CD4-positive, alpha-beta T cell treated with Interleukin-4 for 4 hours (primary cell): ENCODE measurements around the gene TRIM34.
"Not testable (repeated sequence)": the region's sequence is repeated elsewhere in the genome, so short reads cannot be mapped to it uniquely, and the experiment has no call there.

ENCODE experiments used
- DNase-seq: peaks from one replicate; pipeline ENCODE4 v3.0.0-alpha.2; 2020

TRIM34 gene, protein sequence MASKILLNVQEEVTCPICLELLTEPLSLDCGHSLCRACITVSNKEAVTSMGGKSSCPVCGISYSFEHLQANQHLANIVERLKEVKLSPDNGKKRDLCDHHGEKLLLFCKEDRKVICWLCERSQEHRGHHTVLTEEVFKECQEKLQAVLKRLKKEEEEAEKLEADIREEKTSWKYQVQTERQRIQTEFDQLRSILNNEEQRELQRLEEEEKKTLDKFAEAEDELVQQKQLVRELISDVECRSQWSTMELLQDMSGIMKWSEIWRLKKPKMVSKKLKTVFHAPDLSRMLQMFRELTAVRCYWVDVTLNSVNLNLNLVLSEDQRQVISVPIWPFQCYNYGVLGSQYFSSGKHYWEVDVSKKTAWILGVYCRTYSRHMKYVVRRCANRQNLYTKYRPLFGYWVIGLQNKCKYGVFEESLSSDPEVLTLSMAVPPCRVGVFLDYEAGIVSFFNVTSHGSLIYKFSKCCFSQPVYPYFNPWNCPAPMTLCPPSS

DNA sequence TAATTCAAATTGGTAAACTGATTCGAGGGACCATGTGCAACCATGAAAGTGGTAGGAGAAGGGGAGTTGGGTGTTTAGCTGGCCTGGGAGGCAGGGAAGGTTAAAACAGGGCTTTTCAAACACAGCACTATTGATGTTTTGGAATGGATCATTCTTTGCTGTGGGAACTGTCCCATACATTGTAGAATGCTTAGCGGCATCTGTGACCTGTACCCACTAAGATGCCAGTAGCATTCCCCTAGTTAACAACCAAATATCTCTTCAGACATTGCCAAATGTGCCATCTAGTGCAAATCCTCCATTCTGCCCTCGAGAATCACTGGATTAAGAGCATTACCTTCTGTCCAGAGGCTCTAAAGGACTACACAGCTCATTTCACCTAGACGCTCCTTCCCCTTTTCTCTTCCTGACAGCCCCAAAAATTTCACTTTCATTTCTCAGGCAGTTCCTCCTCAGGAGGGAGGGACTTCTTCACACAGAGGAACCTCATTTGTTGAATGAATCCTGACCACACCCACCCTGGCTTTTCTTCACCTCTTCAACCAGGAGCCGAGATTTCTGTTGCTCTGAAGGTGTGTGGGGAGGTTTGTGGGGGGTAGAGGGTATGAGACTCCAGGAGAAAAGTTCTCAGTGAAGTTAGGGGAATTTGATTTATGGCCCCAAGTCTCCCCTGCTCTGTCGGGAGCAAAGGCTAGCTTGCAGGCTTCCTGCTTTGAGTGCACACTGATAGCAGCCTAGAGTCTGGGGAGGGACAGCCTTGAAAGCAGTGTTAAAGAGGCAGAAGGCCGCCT is at the start of gene TRIM34:
Gene TRIM34, plus strand, starts transcription at position 513 of the 791 bp plus-strand sequence. CDS start 7,331 bp downstream, outside the sequence.
- peak; percentile 81 for DNase-seq

- no peak for DNase-seq
Measured at GRCh38 chr11:5575152-5575551, 49.6 kb upstream of the TRIM34 start.

- DNase-seq = no peak
Measured at GRCh38 chr11:5577101-5577500, 47.7 kb upstream of the TRIM34 start.

GRCh38 chr11:5580577-5580976 is 44.2 kb upstream of the TRIM34 start, which contains the start of gene OR52B6:
Gene OR52B6, plus strand, starts transcription at chr11:5580877. Its CDS starts 0 bp downstream, at chr11:5580877.
- no peak for DNase-seq

DNA sequence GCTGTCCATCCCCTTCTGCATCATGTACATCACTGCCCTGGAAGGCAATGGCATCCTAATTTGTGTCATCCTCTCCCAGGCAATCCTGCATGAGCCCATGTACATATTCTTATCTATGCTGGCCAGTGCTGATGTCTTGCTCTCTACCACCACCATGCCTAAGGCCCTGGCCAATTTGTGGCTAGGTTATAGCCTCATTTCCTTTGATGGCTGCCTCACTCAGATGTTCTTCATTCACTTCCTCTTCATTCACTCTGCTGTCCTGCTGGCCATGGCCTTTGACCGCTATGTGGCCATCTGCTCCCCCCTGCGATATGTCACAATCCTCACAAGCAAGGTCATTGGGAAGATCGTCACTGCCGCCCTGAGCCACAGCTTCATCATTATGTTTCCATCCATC is 43.8 kb upstream of the TRIM34 start:
- DNase-seq = no peak

DNA sequence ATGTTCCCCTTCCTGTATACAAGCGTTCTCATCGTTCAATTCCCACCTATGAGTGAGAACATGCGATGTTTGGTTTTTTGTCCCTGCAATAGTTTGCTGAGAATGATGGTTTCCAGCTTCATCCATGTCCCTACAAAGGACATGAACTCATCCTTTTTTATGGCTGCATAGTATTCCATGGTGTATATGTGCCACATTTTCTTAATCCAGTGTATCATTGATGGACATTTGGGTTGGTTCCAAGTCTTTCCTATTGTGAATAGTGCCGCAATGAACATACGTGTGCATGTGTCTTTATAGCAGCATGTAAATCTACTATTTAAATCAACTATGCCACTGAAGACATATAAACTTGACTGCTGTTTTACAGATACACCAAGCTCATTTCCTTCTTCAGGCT is 40.3 kb upstream of the TRIM34 start:
- DNase-seq = not testable (repeated sequence)

DNA sequence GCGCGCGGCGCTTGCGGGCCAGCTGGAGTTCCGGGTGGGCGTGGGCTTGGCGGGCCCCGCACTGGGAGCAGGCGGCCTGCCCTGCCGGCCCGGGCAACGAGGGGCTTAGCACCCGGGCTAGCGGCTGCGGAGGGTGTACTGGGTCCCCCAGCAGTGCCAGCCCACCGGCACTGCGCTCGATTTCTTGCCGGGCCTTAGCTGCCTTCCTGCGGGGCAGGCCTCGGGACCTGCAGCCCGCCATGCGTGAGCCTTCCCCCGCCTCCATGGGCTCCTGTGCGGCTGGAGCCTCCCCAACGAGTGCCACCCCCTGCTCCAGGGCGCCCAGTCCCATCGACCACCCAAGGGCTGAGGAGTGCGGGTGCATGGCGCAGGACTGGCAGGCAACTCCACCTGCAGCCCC is 34.9 kb upstream of the TRIM34 start:
- not testable (repeated sequence) for DNase-seq

- DNase-seq = no peak
Measured at GRCh38 chr11:5591613-5592012, 33.2 kb upstream of the TRIM34 start.

- DNase-seq = no peak
Measured at GRCh38 chr11:5592615-5593014, 32.2 kb upstream of the TRIM34 start.

GRCh38 chr11:5593146-5593545 is 31.7 kb upstream of the TRIM34 start:
- DNase-seq = no peak

DNA sequence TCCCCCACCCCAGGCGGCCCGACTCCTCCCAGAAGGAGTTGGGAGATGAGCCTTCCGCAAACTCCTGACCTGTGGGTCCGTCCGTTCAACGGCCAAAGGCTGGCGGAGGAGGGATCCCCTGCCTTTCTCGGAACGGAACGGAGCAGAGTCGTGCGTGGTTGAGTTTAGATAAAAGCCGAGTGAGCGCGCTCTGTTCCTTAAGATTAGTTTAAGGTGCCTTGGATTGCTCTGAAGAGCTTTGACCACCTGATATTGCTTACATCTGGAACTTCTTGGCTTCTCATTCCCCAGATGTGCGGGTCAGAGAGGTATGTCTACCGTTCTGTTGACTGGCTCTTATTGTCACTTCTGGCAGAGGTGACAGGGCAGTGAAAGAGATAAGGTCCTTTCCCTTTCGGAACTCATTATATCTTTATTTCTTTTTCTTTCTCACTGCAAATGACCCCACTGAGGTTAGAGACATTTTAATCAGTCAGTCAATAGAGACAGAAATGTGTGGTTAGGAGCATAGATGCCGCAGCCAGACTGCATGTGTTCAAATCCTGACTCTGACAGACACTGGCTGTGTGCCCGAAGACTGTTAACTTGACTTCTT is 28.1 kb upstream of the TRIM34 start, which contains the start of gene TRIM6:
Gene TRIM6, plus strand, starts transcription at position 31 of the 595 bp plus-strand sequence. Its CDS starts 261 bp downstream, at position 292.
- no peak for DNase-seq

- no peak for DNase-seq
Measured at GRCh38 chr11:5597953-5598352, 26.8 kb upstream of the TRIM34 start.

DNA sequence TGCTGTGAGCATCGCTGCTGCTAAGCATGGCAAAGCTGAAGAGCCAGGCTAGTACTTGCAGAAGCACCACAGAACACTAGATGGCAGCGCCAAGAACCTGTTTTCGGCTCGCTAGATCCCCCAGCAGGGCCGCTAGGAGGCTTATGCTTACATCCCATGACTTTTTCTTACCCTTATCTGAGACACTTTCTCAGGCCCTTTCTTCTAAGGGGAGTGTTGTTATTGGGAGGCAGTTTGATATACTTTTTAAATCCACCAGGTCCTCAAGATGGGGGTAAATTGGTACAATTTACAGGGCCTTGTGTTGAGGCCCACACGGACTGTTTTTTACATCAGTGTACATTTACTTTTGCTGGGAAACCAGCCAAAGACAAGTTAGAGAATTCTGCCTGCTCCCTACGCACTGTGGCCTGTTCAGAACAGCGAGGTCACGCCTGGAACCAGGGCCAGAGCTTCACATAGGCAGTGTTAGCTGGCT is 24.4 kb upstream of the TRIM34 start:
- peak; percentile 57 for DNase-seq

GRCh38 chr11:5602791-5603190 is 22.0 kb upstream of the TRIM34 start:
- DNase-seq = not testable (repeated sequence)

GRCh38 chr11:5603326-5603725 is 21.5 kb upstream of the TRIM34 start:
- DNase-seq = no peak

GRCh38 chr11:5604896-5605295 is 19.9 kb upstream of the TRIM34 start:
- no peak for DNase-seq

GRCh38 chr11:5605849-5606248 is 19.0 kb upstream of the TRIM34 start:
- DNase-seq = no peak

- no peak for DNase-seq
Measured at GRCh38 chr11:5608808-5609207, 16.0 kb upstream of the TRIM34 start.

DNA sequence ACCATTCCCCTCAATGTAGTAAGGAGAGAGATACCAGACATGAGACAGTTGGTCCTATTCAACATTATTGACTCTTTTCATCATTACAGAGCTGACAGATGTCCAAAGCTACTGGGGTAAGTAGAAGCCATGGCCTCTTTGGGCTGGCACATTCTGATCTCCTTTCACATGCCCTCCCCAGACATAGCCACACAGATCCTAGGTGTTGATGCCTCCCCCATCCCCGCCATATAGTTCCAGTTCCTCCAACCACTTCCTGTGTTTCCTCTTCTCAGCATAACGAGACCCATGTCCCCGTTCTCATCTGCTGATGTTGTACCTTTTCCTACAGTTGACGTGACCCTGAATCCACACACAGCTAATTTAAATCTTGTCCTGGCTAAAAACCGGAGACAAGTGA is 14.4 kb upstream of the TRIM34 start:
- DNase-seq = no peak

GRCh38 chr11:5611627-5612026 is 13.2 kb upstream of the TRIM34 start:
- no peak for DNase-seq

DNA sequence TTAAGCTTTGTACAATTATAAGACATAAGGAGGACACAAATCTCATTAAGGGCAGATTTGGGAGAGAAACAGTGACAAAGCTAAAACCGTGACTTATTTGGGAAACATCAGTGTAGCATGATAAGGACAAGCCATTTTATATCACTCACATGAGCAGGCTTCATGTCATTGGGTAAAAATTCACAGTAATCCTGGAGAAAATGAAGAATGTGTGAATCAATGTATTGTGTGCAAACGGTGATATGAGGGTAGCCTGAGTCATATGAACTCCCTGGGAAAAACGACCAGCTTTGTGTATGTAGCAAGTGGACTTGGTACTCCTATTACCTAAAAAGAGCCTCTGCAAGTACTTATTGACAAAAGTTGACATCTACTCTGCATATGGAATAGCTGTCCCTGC is 6.0 kb upstream of the TRIM34 start:
- no peak for DNase-seq

GRCh38 chr11:5620651-5621521 is 3.9 kb upstream of the TRIM34 start:
- DNase-seq = no peak
